PFSK-1 (cell line): ENCODE results near the gene MAP6.

Source experiments
- FOXP2 ChIP-seq: optimal IDR thresholded peaks from 2 replicates; pipeline ENCODE3; 2011; ENCODE audit warnings: borderline replicate concordance, control low read depth, inconsistent platforms; ENCODE audit not compliant: insufficient read depth; ENCODE audit errors: extremely low read length, extremely low read depth
- POLR2AphosphoS5 ChIP-seq: IDR thresholded peaks from 2 replicates; pipeline ENCODE4 v1.6.1; 2012; ENCODE audit warnings: low read depth, mild to moderate bottlenecking, control low read depth, low read length, moderate library complexity
- SIN3A ChIP-seq: IDR thresholded peaks from 2 replicates; pipeline ENCODE4 v1.6.1; 2012; ENCODE audit warnings: mild to moderate bottlenecking, low read length, moderate library complexity, borderline replicate concordance; ENCODE audit not compliant: insufficient read depth
- TAF1 ChIP-seq: IDR thresholded peaks from 2 replicates; pipeline ENCODE4 v1.6.1; 2012; ENCODE audit warnings: low read length, control low read depth, borderline replicate concordance; ENCODE audit not compliant: insufficient read depth
- TF ChIP-seq, protein P1 (sequence below), 2 experiments: IDR thresholded peaks; 2 replicates each; pipeline versions ENCODE4 v1.6.1 to v1.8.0; 2011 to 2012; ENCODE audit warnings: low read depth in 2 of 2, low read length in 2 of 2, control low read depth in 1 of 2, inconsistent platforms in 1 of 2, mild to moderate bottlenecking in 1 of 2, moderate library complexity in 1 of 2; ENCODE audit not compliant: insufficient read depth in 1 of 2

DNA sequence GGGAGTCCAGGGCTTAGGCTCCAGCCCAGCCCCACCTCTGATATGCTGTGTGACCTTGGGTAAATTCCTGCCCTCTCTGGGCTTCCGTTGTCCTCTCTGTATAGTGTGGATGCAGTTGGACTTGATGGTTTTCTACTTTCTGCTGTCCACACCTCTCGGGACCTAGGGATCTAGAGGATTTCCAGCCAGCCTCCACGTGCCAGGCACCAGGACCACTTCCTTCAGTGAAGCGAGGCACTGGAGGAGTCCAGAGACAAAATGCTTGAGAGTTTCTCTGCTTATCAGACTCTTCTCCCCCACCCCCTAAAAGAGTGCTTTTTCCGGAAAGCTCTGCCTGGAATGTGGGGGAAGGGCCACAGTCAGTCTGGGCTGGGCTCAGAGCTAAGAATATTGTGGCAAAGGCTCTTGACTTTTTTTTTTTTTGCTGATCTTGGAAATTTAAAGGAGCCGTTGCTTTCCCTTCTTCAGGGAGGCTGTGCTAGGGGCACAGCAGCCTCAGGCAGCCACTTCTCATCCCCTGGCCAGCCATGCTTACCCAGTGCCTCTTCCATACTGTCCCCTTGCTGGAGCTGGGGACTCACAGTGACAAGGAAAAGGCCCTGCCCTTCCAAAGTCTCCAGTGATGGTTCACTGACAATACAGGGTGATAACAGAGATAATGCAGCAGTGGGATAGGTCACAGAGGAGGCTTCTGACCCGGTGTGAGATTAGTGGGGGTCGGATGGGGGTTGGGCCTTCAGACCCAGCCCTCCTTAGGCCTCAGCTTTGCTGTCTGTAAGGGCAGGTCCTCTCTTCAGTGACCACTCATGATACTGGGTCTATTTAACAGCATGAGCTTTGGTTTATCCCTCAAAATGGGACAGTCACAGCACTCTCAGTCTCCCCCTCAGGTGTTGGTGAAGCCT, 109.6 kb downstream of the MAP6 start:
- TF ChIP-seq, protein P1, sequence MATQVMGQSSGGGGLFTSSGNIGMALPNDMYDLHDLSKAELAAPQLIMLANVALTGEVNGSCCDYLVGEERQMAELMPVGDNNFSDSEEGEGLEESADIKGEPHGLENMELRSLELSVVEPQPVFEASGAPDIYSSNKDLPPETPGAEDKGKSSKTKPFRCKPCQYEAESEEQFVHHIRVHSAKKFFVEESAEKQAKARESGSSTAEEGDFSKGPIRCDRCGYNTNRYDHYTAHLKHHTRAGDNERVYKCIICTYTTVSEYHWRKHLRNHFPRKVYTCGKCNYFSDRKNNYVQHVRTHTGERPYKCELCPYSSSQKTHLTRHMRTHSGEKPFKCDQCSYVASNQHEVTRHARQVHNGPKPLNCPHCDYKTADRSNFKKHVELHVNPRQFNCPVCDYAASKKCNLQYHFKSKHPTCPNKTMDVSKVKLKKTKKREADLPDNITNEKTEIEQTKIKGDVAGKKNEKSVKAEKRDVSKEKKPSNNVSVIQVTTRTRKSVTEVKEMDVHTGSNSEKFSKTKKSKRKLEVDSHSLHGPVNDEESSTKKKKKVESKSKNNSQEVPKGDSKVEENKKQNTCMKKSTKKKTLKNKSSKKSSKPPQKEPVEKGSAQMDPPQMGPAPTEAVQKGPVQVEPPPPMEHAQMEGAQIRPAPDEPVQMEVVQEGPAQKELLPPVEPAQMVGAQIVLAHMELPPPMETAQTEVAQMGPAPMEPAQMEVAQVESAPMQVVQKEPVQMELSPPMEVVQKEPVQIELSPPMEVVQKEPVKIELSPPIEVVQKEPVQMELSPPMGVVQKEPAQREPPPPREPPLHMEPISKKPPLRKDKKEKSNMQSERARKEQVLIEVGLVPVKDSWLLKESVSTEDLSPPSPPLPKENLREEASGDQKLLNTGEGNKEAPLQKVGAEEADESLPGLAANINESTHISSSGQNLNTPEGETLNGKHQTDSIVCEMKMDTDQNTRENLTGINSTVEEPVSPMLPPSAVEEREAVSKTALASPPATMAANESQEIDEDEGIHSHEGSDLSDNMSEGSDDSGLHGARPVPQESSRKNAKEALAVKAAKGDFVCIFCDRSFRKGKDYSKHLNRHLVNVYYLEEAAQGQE (IDR thresholded peaks at IDR 0.05; ENCODE audit: insufficient read depth in 1 of 2, low read depth in 2 of 2, low read length in 2 of 2), result peak in 1 of 2 experiments; percentile 6; a peak in 1 of 4 replicates
- no peak for TF ChIP-seq TAF1
- TF ChIP-seq POLR2AphosphoS5, result no peak; the same call in 1 of the 2 replicates
- TF ChIP-seq SIN3A, result no peak
- TF ChIP-seq FOXP2, result no peak
